CD4-positive, alpha-beta T cell treated with Interleukin-21 for 1 hour (primary cell): Measurements from ENCODE around the gene TMEM212.
"Not testable (repeated sequence)": the region's sequence is repeated elsewhere in the genome, so short reads cannot be mapped to it uniquely, and the experiment has no call there.

ENCODE experiments used
- DNase-seq: peaks from one replicate; pipeline ENCODE4 v3.0.0-alpha.2; 2020

Gene TMEM212

GRCh38 chr3:171835116-171835515 lies 8.0 kb upstream of the TMEM212 start:
- no peak for DNase-seq

GRCh38 chr3:171835613-171836012 lies 7.5 kb upstream of the TMEM212 start:
- DNase-seq, result no peak

DNA sequence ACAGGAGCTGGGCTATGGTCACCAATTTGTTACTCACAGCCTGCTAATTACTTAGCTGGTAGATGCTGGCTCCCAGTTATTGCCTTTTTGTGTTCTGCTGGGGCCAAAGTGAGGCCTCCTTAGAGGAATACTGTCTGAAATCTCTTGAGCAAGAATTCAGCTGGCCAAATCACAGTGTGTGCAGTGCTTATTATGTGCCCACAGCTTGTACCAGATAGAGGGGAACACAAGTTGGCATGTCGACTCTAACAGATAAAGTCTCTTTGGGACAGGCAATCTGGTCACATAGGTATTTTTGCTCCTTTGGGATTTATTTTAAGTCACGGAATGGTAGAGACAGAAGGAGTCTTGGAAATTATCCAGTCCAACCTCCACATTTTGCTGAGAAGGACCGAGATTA lies 6.3 kb upstream of the TMEM212 start:
- DNase-seq, result no peak

DNA sequence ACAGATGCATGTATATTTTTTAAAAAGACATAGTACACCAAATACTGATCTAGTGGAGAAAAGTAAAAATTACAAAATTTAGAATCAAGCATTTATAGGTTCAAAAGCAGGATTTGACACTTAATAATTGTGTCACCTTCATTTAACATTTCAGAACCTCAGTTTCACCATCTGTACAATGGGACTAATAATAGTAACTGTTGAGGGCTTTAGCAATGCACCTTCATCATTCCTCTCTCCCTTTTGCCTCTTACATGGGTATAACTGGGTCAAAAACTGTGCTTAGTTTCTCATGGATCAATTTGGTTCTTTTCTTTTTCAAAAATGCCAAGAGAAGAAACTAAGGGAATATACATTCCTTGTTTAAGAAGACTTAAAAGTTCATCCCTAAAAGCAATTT lies 5.5 kb upstream of the TMEM212 start:
- no peak for DNase-seq

DNA sequence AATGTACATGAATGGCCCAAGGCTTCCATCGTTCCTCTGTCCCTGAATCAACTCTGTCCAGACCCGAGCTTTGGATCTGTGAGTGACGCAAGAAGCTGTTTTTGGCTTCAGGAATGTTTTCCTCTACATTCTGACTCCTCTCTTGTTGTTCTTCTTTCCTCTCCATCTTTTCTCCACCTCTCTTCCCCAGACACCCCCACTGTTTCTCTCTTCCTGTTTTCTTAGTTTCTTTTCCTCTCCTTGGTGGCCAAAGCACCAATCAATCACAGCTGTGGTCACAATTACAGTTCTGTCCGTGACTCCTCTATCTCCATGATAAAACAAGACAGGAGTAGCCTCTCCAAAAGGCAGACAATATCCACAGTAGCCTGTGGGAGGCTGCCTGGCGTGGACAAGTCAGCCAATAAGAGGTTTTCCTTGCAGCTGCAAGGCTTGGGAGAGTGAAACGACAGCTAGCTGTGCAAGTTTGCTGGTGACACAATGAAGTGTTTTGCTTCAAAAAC lies 4.9 kb upstream of the TMEM212 start:
- no peak for DNase-seq

DNA sequence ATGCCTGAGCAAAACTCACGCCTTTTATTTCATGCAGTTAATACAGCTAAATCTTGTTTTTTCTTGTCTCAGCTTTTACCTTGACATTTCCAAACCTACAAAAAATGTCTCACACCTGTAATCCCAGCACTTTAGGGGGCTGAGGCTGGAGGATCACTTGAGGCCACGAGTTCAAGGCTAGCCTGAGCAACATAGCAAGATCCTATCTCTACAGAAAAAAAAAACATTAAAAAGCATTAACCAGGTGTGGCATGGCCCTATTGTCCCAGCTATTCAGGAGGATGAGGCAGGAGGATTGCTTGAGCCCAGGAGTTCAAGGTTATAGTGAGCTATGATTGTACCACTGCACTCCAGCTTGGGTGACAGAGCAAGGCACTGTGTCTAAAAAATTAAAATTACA lies 3.9 kb upstream of the TMEM212 start:
- no peak for DNase-seq

DNA sequence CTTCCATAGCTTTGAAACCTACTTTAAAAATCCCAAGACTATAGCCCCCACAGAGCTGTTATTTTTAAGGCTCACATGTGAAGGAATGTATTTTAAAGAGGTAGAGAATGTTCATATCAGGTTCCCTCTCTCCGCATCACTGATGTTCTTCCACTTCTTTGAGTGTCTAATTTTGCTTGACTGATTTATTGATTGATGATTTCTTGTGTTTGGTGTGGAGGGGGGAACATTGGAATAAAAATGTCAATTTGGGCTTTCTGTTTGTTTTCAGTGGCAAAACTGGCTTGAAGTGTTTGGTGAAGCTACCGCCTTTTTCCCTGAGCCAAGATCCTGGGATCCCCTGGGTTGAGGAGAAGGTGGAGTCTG lies 2.7 kb upstream of the TMEM212 start:
- no peak for DNase-seq

DNA sequence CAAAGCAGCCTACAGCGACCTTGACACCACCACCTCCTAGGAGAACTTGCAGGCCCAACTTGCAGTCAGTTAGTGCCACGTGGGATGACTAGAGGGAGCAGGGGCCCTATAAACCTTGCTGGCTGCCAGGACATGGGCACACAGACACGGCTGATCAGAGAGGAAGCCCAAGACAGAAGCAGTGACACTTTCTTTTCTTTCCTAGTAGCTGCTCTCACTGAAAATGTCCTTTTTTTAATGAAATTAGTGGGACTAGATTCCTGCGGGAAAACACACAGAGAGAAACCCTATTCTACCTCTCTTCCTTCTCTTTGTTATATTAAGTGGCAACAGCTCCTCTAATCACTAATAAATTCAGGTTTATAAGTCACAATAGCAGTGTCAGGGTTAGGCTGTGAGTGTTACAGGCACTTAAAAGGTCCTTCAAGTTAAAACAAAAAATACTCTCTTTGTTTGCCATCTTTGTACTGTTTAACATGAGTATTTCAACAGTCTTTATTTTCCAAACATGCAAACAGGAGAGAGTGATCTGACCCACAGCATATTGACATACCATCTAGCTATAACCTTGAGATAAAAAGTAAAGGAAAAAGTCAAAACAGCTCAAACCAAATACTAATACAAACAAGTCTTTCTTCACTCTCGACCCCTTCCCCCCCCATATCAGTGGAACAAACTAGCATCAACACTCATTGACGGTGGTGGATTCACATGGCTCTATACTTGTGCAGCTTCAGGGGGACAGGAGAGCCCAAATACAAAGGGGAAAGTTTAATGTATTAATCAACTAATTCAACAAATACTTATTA lies 2.1 kb upstream of the TMEM212 start:
- no peak for DNase-seq

- DNase-seq, result no peak
Observed at GRCh38 chr3:171841620-171842000, 1.5 kb upstream of the TMEM212 start.

DNA sequence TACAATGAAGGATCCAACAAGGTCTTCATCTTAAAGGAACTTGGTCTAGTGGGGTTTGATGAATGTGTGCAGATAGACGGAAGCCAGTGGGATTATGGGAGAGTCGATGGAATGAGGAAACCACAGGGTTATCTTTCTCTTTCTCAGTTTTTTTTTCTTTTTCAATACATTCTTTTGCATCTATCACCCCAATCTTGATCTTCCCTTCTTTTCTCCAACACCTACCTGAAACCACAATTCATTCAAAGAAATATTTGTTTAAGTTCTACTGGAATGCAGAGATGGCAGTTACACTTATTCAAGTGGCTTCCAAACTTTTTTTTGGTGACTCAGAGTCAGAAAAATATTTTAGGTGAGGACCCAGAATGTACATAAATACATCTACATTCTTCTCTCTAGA lies 1.7 kb downstream of the TMEM212 start:
- DNase-seq, result no peak

DNA sequence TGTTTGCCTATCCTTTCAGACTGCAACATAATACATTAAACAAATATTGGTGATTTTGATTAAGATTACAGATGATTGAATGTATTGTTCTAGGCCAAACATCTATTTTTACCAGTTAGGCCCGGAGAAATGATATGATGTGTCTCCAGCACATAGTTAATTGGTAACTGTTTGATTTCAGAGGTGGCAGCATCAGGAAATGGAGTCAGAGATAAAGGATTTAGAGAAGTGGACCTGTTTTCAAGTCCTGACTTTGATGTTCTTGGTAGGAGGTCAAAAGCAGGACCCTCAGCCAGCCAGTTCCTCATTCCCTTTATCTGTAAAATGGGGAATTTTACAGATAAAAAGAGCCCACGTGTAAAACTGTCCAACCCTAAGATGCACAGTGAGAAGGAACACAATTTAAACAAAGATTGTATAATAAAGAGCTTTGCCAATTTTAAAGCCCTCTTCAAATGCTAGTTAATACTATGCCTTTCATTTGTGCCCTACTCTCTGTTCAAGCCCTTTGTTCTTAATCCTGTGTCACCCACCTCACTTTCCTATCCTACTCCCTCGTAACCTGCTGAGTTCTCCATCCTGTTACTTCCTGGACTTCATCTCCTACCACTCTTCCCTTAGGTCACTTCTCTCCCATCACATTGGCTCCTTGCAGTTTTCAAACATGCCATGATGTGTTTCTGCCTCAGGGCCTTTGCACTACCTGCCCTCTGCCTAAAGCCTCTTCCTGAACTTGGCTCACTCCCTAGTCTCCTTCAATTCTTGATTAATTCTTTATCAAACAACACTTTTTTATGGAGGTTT lies 2.5 kb downstream of the TMEM212 start:
- DNase-seq, result no peak

GRCh38 chr3:171846597-171846996 lies 3.4 kb downstream of the TMEM212 start:
- DNase-seq, result no peak

- no peak for DNase-seq
Observed at GRCh38 chr3:171847133-171847532, 4.0 kb downstream of the TMEM212 start.

- no peak for DNase-seq
Observed at GRCh38 chr3:171847595-171848259, 4.6 kb downstream of the TMEM212 start.

DNA sequence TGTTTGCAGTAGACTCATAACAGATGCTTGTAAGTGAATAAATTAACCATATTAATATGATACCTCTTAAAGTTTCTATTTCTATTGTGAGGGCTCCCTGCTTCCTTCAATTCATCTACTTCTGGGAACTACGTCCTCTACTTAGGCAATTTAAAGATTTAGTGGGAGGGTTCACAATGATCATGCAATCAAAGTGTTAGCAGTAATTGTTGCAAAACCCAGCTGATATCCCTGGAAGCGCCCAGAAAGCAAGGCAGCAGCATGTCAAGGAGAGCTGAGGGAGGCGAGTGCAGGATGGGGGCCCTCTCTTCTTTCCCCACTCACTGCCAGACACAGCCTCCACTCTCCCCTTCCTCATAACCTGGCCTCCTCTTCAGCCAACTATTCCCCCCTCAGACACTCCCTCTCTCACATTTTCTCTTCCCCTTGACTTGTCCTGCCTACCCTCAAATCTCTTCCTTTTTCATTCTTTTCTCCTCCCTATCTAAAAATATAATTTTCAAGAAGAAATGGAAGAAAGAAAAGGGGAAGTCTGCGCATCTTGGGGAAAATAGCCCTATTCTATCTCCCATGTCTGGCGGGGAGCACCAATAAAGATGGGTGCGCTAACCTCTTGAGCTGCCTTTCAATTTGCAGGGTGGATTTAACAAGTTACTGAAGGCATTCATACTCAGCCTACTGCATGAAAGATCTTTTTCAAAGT lies 6.6 kb downstream of the TMEM212 start:
- no peak for DNase-seq

DNA sequence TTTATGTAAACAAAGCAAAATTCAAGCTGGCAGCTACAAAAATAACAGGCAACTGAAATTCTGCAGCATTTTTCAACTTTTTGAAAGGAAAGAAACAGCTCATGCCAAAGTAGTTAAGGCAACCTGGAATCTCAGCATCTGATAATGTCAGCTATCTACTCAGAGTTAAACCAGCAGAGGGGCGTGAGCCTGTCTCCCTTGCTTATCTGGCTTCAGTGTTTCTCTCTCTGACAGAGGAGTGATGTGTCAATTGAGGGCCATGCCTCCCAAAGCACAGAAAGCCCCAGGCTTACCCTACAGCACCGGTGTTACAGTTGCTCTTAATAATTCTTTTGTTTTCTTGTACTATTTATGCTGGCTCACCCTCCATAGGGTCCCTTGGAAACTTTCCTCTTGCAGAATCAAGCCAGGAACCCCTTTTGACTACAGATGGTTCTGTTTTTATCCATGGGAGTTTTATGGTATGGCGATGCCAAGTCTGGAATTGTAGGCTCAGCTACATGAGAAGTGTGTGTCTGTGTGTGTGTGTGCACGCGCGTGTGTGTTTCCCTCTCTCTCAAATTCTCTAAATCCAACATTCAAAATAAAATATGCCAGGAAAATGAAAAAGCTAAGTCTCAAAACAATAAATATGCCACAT lies 7.3 kb downstream of the TMEM212 start:
- DNase-seq, result no peak

- DNase-seq, result no peak
Observed at GRCh38 chr3:171850960-171851659, 8.0 kb downstream of the TMEM212 start.

- DNase-seq, result no peak
Observed at GRCh38 chr3:171851660-171852058, 8.5 kb downstream of the TMEM212 start.

DNA sequence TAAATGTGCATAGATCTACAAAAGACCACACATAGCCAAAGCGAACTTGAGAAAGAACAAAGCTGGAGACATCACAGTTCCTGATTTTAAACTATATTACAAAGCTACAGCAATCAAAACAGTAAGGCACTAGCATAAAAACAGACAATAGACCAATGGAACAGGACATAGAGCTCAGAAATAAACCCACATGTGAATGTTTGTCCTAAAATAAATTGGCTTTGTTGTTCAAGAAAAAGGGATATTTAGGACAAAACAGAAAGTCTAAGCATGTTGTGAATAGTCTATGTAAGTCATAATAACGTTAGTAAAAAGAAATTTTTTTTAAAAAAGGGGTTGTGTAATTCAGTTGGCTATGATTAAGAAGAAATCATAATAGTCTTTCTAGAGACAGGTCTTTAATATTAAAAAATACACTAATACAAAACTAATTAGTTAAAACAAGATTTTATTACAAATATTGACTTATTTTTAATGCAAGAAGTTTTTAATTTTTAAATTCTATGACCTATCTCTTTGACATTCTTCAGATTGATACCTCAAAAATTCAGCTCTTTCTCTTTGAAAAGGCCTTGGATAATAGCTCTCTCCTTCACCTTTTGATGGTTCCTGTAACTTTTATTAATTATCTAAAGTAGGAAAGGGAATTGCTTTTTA lies 11.6 kb downstream of the TMEM212 start:
- DNase-seq, result no peak

DNA sequence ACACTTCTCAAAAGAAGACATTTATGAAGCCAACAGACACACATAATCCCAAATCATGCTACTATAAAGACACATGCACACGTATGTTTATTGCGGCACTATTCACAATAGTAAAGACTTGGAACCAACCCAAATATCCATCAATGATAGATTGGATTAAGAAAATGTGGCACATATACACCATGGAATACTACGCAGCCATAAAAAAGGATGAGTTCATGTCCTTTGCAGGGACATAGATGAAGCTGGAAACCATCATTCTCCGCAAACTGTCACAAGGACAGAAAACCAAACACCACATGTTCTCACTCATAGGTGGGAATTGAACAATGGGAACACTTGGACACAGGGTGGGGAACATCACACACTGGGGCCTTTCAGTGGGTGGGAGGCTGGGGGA lies 15.6 kb downstream of the TMEM212 start:
- not testable (repeated sequence) for DNase-seq

DNA sequence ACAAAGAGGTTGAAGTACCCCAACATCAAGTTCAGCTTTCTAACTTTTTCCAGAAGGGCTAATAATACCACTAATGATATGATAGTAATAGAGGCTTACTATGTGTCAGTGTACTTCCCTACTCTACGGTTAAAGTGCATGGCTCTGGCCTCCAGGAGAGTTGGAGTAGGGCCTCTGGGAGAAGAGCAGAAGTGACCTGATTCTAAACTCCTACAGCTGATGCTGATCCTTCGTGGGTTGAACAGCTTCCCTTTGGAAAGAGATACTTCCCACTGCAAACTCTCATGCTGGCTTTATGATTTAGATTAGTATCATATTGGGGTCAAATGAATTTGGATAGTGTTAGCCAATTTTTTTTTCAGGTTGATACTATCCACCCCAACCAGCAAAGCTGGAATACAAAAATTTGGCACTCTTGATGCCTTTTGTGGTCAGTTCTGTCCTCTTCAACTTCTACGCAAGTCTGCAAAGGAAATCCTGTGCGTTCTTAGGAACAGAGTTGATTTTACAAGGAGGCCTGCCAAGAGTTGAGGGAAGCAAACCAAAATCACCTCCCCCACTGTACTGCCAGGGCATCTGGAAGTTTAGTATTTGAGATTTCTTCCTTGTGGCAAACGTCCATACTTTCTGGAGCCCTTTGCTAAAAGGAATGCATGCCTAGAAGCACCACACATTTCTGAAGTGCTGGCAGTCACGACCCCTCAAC lies 17.8 kb downstream of the TMEM212 start:
- no peak for DNase-seq
